ENCODE data around the gene DEFB129.
A peak's percentile ranks its signal among the peaks of the same experiment; 100 is the strongest.
"Not testable (repeated sequence)": the region's sequence is repeated elsewhere in the genome, so short reads cannot be mapped to it uniquely, and the experiment has no call there.

DEFB129 gene

DNA sequence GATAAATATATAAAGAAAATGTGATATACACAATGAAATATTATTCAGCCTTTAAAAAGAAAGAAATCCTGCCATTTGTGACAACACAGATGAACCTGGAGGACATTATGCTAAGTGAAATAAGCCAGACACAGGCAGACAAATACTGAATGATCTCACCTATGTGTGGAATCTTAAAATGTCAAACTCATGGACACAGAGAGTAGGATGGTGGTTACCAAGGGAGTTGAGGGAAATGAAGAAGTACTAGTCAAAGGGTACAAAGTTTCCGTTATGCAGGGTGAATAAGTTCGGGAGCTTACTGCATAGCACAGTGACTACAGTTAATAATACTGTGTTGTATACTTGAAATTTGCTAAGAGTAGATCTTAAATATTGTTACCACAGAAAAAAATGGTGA is 15.8 kb downstream of the DEFB129 start:
- no peak for DNase-seq (ENCODE audit: low read depth)
- no peak overlapping the region for H3K4me3 ChIP-seq (ENCODE audit: low read depth, low read length)

- no peak for DNase-seq (ENCODE audit: low read depth)
- no peak overlapping the region for H3K4me3 ChIP-seq (ENCODE audit: low read depth, low read length)
Measured at GRCh38 chr20:251354-251753, 24.3 kb downstream of the DEFB129 start.

GRCh38 chr20:252801-253200 is 25.7 kb downstream of the DEFB129 start:
- H3K4me3 ChIP-seq (ENCODE audit: low read depth, low read length) = no peak overlapping the region
- DNase-seq (ENCODE audit: low read depth) = no peak

- H3K4me3 ChIP-seq (ENCODE audit: low read depth, low read length); DNase-seq (ENCODE audit: low read depth): not testable (repeated sequence)
Measured at GRCh38 chr20:253447-253846, 26.4 kb downstream of the DEFB129 start.

DNA sequence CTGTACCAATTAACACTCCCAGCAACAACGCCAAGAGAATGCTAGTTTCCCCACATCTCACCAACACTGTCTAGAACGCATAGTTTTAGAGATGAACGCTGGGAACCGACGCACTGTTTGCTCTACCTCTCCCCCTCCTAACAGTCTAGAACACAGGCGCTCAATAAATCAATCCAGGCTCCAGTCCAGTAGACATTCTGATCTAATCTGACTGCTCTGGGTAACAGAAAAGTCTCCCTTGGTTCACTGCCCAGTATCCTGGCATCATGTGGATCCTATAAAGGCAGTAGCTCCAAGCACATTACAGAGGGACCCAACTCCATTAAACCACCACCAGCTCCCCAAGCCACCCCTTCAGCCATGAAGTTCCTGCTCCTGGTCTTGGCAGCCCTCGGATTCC is 30.4 kb downstream of the DEFB129 start, which contains the start of gene DEFB132:
DEFB132 (plus strand) TSS at position 306 of the 400 bp plus-strand sequence; CDS start at position 361, 55 bp downstream.
- no peak within 1 kb of the TSS for H3K4me3 ChIP-seq (ENCODE audit: low read depth, low read length)
- DNase-seq (ENCODE audit: low read depth) = no peak

GRCh38 chr20:258269-258858 is 31.3 kb downstream of the DEFB129 start:
- DNase-seq (ENCODE audit: low read depth) = no peak

DNA sequence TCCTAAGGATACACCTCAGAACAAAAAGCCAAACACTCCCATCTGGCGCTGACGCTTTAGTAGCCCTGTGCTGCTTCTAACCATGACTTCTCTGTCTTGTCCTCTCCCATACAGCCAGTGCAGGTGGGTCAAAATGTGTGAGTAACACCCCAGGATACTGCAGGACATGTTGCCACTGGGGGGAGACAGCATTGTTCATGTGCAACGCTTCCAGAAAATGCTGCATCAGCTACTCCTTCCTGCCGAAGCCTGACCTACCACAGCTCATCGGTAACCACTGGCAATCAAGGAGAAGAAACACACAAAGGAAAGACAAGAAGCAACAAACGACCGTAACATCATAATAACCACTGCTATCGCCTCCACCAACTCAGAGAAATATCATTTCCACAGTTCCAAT is 31.9 kb downstream of the DEFB129 start:
- no peak for DNase-seq (ENCODE audit: low read depth)
- no peak overlapping the region for H3K4me3 ChIP-seq (ENCODE audit: low read depth, low read length)

More at GRCh38 chr20:258269-258858, 31.3 kb downstream of the DEFB129 start:
- H3K4me3 ChIP-seq (ENCODE audit: low read depth, low read length) = no peak overlapping the region

- H3K4me3 ChIP-seq (ENCODE audit: low read depth, low read length) = no peak overlapping the region
- no peak for DNase-seq (ENCODE audit: low read depth)
Measured at GRCh38 chr20:259981-260380, 32.9 kb downstream of the DEFB129 start.

GRCh38 chr20:263701-264100 is 36.6 kb downstream of the DEFB129 start:
- DNase-seq (ENCODE audit: low read depth) = no peak
- H3K4me3 ChIP-seq (ENCODE audit: low read depth, low read length) = no peak overlapping the region

GRCh38 chr20:266596-267562 is 39.8 kb downstream of the DEFB129 start:
- peak overlapping the region; percentile 58 for H3K4me3 ChIP-seq (ENCODE audit: low read depth, low read length)
- DNase-seq (ENCODE audit: low read depth) = no peak

- H3K4me3 ChIP-seq (ENCODE audit: low read depth, low read length) = no peak overlapping the region
- no peak for DNase-seq (ENCODE audit: low read depth)
Measured at GRCh38 chr20:270517-270916, 43.5 kb downstream of the DEFB129 start.

DNA sequence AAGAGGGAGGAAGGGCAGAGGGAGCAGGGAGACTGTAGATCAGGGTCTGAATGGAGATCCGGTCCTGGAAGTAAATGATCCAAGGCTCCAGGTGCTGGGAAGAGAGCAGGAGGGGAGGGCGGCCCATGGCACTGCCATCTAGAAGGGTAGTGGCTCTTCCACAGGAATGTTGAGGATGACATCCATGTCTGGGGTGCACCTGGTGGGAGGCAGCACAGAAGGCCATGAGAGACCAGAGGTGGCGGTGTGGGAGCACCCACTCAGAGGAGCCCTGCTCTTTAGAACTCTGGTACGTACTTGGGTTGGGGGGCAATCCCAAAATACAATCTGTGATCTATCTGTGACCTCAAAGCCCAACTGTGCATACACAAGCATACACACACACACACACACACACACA is 44.0 kb downstream of the DEFB129 start:
- no peak overlapping the region for H3K4me3 ChIP-seq (ENCODE audit: low read depth, low read length)
- DNase-seq (ENCODE audit: low read depth) = no peak

DNA sequence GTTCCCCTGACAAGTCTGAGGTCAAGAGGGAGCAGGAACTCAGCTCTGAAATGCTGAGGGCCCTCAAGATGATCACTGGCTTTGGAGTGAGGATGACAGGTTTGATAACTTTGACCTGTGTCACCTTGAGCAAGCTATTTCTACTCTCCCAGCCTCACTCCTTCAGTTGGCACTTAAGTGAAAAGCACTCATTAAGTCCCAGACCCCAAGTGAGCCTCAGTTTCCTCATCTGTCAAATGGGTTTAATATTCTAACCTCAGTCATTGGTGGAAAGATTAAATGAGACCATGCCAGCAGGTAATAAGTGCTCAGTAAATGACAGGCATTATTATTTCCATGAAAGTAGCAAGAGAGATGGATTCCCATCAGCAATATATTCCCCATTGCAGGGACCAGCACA is 44.5 kb downstream of the DEFB129 start:
- no peak for DNase-seq (ENCODE audit: low read depth)
- H3K4me3 ChIP-seq (ENCODE audit: low read depth, low read length) = no peak overlapping the region

DNA sequence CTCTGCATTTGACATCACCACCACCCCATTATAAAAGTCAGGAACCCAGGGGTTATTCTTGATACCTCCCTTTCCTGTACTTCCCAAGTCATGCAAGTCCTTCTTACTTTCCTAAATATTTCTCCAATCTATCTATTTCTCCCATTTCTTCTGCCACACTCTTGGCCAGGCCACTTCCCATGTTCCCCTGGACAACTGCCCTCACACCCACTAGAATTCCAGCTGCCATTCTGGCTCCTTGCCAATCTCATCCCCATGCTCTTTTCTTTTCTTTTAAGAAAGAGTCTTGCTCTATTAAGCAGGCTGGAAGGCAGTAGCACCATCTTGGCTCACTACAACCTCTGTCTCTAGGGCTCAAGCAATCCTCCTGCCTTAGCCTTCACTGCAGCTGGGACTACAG is 45.7 kb downstream of the DEFB129 start:
- H3K4me3 ChIP-seq (ENCODE audit: low read depth, low read length) = no peak overlapping the region
- DNase-seq (ENCODE audit: low read depth) = no peak

GRCh38 chr20:273884-274283 is 46.8 kb downstream of the DEFB129 start:
- no peak for DNase-seq (ENCODE audit: low read depth)

DNA sequence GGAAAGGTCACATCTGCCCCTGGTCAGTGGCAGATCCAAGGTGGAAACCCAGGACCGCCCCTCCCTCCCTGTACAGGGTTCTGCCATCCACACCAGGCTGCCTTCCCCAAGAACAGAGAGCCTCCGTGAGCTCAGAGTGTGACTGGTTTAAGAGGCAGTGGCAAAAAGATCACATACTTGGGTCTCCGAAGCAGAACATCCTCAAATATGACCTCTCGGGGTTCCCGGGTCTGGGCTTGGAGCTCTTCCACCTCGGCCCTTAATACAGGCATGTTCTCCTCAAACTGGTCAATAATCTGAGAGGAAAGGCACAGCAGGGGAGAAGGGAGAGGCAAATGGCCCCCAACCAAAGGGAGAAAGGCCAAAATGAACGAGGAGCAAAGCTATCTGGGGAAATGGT is 48.7 kb downstream of the DEFB129 start:
- no peak overlapping the region for H3K4me3 ChIP-seq (ENCODE audit: low read depth, low read length)
- no peak for DNase-seq (ENCODE audit: low read depth)

More at GRCh38 chr20:273884-274283, 46.8 kb downstream of the DEFB129 start:
- H3K4me3 ChIP-seq (ENCODE audit: low read depth, low read length) = no peak overlapping the region

DNA sequence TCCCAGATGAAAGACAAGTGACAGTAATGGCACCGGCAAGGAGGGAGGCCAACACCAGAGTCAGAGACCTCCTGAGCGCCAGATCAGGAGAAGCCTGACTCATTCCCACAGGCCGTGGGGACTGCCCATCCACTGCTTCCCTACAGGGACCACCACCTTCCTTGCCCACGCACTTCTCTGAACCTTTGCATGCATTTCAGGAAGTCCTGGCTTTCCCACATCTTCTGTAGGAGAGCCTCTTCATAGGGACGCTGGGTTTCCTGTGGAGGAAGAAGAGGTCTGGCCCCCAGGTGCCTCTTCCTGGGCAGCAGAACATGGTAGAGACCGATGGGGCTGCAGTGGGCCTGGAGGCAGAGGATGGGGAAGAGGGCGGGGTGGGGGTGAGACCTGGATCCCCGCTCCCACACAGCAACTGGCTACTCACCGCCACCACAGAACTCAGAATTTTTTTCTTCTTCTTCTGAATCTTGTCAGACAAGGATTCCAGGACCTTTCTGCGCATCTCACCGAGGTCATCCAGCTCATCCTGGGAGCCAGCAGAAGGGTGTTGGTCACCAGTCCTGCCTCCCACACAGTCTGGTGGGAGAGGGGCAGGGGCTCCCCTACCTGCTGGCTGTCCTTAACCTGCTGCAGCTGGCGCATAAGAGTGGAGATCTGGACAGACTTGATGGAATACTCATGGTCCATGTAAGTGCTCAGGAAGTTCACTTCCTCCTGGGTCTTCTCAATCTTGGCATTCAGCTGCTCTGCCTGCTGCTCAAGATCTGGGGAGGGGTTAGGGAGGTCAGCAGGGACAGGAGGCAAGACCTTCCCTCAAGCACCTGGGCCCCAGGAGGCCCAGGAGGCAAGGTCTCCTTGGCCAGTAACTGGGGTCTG is 49.8 kb downstream of the DEFB129 start:
- no peak for DNase-seq (ENCODE audit: low read depth)
- H3K4me3 ChIP-seq (ENCODE audit: low read depth, low read length) = no peak overlapping the region

- H3K4me3 ChIP-seq (ENCODE audit: low read depth, low read length) = no peak overlapping the region
- no peak for DNase-seq (ENCODE audit: low read depth)
Measured at GRCh38 chr20:277496-277781, 50.4 kb downstream of the DEFB129 start.

- no peak for DNase-seq (ENCODE audit: low read depth)
- no peak overlapping the region for H3K4me3 ChIP-seq (ENCODE audit: low read depth, low read length)
Measured at GRCh38 chr20:278181-278580, 51.1 kb downstream of the DEFB129 start.
